Right cardiac atrium (tissue), 5 donors: ENCODE data around the gene SPRED2. TPM values are rescaled to one million over a fixed set of nuclear protein-coding genes. Genes with fewer than 3 reads are reported as not detected.

ENCODE experiments used
- ATAC-seq, 2 donors: fragments of 200-7000 bp; cut with Tn5 transposase; one replicate each; pipeline versions ENCODE4 v1.8.0 to v1.9.1; 2020; ENCODE audit warnings: moderate library complexity in 2 of 2, mild to moderate bottlenecking in 1 of 2
- DNase-seq, 3 donors: peaks; one replicate each; pipeline ENCODE4 v3.0.0-alpha.2; 2020
- H3K27ac ChIP-seq: one replicate; pipeline ENCODE4 v1.5.1; 2013; ENCODE audit warnings: mild to moderate bottlenecking, low read length, control low read depth, moderate library complexity
- H3K27me3 ChIP-seq: one replicate; pipeline ENCODE4 v1.6.1; 2013; ENCODE audit not compliant: control insufficient read depth, insufficient read depth
- H3K4me1 ChIP-seq: one replicate; pipeline ENCODE4 v1.6.1; 2013; ENCODE audit warnings: low read length; ENCODE audit not compliant: control insufficient read depth, insufficient read depth
- H3K4me3 ChIP-seq: one replicate; pipeline ENCODE4 v1.5.1; 2013; ENCODE audit warnings: low read length, control low read depth
- H3K9me3 ChIP-seq: one replicate; pipeline ENCODE4 v1.6.1; 2013; ENCODE audit warnings: low read length; ENCODE audit not compliant: control insufficient read depth
- WGBS: extraction: QIAGEN DNeasy Blood & Tissue Kit; methylation state at CpG from one replicate; pipeline ENCODE4 v1.1.7; 2013; 5-methylcytosine and 5-hydroxymethylcytosine counted together
- intact Hi-C, 4 donors: fragments of 100-400 bp; cut with DNase I; formaldehyde crosslinking; loops; one replicate each; pipeline versions ENCODE4 v1.11.0 to v1.14.0; 2022 to 2023
- polyA plus RNA-seq: library from polyadenylated mRNA; stranded (reverse); fragments of 200-250 nt; gene quantifications from one replicate; pipeline ENCODE4 v1.2.3, GENCODE V29; 2013
- total RNA-seq, 4 donors: library from RNA; stranded (reverse); fragmentation: NEBNext Ultra II Directional; extraction: Animal tissue kit (Norgen Biotek cat#: 25700); gene quantifications; one replicate each; pipeline ENCODE4 v1.2.1, GENCODE V29; 2021
- donor health status: healthy with polysubstance abuse.
- donor health status: DM: no; HTN: yes; CAD: no.
- donor health status: DM: no; HTN: no; CAD: no.
- donor health status: DM: no; HTN: yes; CAD: no; lungs with severe emphysema.
- donor health status: DM: yes; HTN: yes; CAD: no.

Gene SPRED2
- total and polyA plus RNA-seq, 5 donors, result 9.2 to 17.9 (median 15.3) TPM

DNA sequence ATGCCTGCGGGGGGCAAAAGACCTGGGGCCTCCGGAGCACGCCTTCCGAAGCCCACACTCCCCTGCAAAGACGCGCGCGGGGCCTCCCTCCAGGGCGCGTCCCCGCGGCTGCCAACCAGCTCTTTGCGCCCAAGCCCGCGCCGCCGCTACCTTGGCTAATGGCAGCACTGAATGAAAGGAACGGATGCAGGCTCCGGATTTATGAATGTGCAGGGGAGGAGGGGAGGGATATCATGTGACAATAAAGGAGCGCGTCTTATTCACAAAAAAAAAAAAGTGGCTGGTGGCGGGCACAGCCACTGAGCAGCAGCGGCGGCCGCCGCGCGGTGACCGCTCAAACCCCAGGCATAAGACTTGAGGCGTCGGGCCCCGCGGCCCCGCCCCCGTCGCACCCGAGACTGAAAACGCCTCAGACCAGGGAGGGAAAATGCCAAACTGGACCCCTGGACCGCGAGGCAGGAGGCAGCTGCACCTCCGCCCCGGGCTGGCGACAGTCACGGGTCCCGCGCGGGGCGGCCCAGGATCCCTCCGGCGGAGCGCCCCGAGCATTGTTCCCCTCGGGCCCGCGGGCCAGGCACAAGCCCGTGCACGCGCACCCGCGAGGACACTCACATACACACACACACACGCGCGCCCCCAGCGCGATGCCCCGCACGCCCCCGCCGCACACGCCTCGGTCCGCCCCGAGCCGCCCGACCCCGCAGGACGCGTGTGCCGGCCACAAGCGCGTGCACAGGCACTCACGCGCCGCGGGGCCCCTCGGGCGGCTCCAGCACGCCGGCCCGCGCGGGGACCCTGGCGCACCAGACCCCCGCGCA, 1.6 kb downstream of the SPRED2 start:
- WGBS, result under 1% methylated on average over 95 of the region's 95 CpGs
- ATAC-seq (peak; percentile 9 to 18), DNase-seq (peak; percentile 66 to 87 (median 84))
- no peaks in the 10 kb centered on the region for H3K27me3 ChIP-seq
- H3K4me1 ChIP-seq, result peaks cover 4% of the 10 kb centered on the region
- no peaks in the 10 kb centered on the region for H3K9me3 ChIP-seq
- peak overlapping the region; percentile 83 for H3K27ac ChIP-seq
- intact Hi-C loops, result loop anchor here in 3 of 4 donors (5.0 to 10.0 kb wide), 6 partner anchors 56 to 164 kb away; no protein-coding TSS in a partner anchor
- H3K4me3 ChIP-seq, result peak overlapping the region; percentile 93

DNA sequence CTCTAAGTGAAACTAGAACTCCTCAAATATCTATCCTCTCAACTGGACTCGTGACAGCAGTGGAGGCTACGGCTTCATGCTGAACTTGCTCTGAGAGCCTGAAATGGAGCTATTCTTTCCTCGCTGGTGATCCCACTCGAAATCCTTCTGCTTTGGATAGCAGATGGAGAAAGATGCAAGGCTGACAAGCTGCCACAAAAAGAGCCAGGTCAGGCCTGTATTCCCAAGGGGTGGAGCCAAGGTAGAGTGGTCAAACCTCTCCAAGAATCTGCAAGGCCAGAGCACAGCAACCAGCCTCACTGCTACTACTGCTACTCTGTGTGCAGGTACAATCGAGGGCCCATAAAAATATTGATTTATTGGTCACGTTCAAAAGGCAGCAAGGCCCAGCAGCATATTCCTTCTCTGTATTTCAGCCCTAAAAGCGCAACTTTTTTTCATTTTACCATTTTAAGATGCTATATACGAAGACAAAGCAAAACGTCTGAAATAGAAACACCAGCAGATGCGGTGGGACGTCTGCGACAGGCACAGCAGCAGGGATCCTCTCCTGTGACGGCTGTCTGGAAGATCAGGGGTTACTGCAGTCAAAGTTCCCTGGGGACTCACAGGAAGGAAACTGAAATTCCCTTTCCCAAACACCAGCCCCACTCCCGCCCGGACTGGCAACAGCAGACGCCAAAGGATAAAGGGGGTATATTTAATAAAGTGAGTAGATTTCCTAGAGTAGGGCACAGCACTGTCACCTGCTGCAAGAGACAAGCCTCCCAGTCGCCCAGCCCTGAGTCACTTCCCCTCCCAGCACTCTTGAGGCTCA, 2.4 kb downstream of the SPRED2 start:
- Histone ChIP-seq H3K9me3 (no peaks in the 10 kb centered on the region), H3K27me3 (no peaks in the 10 kb centered on the region), H3K4me3 (peak overlapping the region; percentile 93), H3K27ac (peak overlapping the region; percentile 25), H3K4me1 (peaks cover 2% of the 10 kb centered on the region)
- ATAC-seq, result peak in 1 of 2 donors; percentile 2
- peak in 2 of 3 donors; percentile 40 to 75 for DNase-seq
- intact Hi-C loops, result loop anchor here in 3 of 4 donors (5.0 to 10.0 kb wide), 6 partner anchors 55 to 163 kb away; no protein-coding TSS in a partner anchor
- WGBS, result 25% methylated on average over 17 of the region's 17 CpGs

DNA sequence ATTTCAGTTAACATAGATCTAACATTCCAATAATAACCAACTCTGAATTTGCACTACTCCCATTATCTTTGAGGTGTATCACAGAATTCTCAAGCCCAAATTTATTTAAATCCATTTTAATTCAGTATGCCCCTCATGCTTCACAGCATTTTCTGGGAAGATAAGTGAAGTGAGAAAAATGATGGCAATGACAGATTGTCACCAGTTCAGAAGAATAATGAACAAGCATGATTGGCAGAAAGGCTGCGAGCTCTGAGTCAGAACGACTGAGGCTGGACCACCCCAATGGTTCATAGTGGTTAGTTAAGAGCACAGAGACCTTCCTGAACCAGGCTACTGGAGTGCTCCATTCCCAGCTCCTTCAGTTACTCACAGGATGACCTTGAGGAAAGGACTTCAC, 4.9 kb downstream of the SPRED2 start:
- no peaks in the 10 kb centered on the region for H3K27me3 ChIP-seq
- DNase-seq (no peak), ATAC-seq (no peak)
- 75% methylated on average over 2 of the region's 2 CpGs for WGBS
- H3K27ac ChIP-seq, result no peak overlapping the region
- H3K4me1 ChIP-seq, result peaks cover 2% of the 10 kb centered on the region
- intact Hi-C loops, result no loop called here
- H3K9me3 ChIP-seq, result no peaks in the 10 kb centered on the region
- no peak overlapping the region for H3K4me3 ChIP-seq

DNA sequence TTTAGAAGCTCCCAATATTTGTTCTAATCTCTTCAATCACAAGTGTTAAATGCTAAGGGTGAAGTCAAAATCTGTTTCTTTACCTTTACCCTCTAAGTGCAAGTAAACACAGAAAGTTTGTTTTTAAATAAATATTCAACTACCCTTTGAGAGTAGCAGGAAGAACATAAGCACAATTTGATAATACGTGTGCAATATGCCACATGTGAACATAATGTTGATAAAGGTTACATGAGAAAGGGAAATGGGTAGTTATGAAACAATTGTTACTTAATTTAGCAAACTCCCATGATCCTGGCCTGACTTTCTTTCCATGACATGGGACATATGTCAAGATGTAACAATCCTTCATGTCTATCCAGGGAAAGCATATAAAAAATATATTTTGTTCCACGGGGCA, 7.1 kb downstream of the SPRED2 start:
- Histone ChIP-seq H3K27me3 (no peaks in the 10 kb centered on the region), H3K4me1 (peaks cover 12% of the 10 kb centered on the region), H3K27ac (no peak overlapping the region), H3K9me3 (no peaks in the 10 kb centered on the region), H3K4me3 (no peak overlapping the region)
- 56% methylated on average over 2 of the region's 2 CpGs for WGBS
- intact Hi-C loops, result no loop called here
- DNase-seq (no peak), ATAC-seq (no peak)

DNA sequence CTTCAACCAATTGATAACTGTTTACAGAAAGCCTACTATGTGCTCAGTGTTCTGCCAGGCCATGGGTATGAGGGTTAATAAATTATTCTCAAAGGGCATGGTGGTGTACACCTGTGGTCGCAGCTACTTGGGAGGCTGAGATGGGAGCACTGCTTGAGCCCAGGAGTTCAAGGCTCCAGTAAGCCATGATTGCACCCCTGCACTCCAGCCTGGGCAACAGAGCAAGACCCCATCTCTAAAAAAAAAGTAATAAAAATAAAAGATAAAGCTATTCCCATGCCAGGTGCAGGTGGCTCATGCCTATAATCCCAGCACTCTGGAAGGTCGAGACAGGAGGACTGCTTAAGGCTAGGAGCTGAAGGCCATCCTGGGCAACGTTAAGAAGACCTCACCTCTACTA, 8.0 kb downstream of the SPRED2 start:
- intact Hi-C loops, result no loop called here
- no peak overlapping the region for H3K27ac ChIP-seq
- no peak overlapping the region for H3K4me3 ChIP-seq
- H3K27me3 ChIP-seq, result no peaks in the 10 kb centered on the region
- no peaks in the 10 kb centered on the region for H3K9me3 ChIP-seq
- no peak for ATAC-seq
- DNase-seq, result no peak
- peaks cover 12% of the 10 kb centered on the region for H3K4me1 ChIP-seq
- WGBS, result 65% methylated on average over 3 of the region's 3 CpGs

DNA sequence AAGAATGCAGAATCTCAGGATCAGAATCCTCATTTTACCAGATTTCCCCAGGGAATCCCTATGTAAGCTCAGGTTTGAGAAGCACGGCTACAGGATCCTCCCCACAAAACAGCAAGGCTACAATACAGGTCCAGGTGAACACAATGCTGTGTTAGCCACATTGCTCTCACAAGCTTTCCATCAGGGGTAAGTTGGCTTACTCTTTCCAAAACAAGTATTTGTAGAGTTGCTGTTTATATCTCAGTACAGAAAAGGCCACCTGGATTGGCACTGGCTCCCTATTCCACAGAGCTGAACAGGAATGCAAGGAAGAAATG, 11.0 kb downstream of the SPRED2 start:
- Histone ChIP-seq H3K4me1 (peaks cover 12% of the 10 kb centered on the region), H3K27ac (no peak overlapping the region), H3K27me3 (no peaks in the 10 kb centered on the region), H3K4me3 (no peak overlapping the region), H3K9me3 (no peaks in the 10 kb centered on the region)
- ATAC-seq (no peak), DNase-seq (no peak)
- intact Hi-C loops, result no loop called here
- 60% methylated on average over 1 of the region's 1 CpG for WGBS

DNA sequence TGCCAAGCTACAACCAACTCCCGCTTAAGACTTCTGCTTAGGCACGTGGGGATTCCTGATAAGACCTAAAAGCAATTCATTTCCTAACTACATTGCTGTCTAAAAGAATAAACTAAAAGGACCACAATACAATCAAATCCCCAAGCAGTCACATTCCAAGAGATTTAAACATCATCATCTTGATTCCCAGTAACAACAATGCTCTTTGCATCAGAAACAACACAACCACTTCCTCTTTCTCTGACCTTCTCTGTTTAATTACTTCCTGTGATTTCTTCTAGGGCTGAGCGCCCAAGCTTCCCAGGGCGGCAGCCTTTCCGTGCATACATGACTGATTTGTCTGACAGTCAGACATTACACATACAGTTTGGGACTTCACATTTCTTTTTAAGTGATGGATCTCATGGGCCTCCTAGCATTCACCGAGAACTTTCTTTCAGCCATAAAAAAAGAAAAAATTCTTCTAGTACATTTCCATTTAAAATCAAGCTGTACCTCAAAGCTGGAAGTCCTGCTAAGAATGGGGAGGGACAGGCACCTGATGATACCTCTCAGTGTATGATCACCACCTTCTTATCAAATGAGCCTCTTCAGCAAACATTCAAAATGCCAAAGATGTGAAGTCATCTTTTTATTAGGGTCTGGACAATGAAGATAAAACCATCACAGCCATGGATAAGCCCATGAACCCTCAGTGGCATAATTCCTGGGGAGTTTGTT, 11.5 kb downstream of the SPRED2 start:
- DNase-seq (peak in 2 of 3 donors; percentile 32 to 64), ATAC-seq (peak; percentile 20 to 83)
- Histone ChIP-seq H3K4me3 (no peak overlapping the region), H3K27me3 (no peaks in the 10 kb centered on the region), H3K27ac (no peak overlapping the region), H3K9me3 (no peaks in the 10 kb centered on the region), H3K4me1 (peaks cover 12% of the 10 kb centered on the region)
- WGBS, result 29% methylated on average over 6 of the region's 6 CpGs
- intact Hi-C loops, result no loop called here

DNA sequence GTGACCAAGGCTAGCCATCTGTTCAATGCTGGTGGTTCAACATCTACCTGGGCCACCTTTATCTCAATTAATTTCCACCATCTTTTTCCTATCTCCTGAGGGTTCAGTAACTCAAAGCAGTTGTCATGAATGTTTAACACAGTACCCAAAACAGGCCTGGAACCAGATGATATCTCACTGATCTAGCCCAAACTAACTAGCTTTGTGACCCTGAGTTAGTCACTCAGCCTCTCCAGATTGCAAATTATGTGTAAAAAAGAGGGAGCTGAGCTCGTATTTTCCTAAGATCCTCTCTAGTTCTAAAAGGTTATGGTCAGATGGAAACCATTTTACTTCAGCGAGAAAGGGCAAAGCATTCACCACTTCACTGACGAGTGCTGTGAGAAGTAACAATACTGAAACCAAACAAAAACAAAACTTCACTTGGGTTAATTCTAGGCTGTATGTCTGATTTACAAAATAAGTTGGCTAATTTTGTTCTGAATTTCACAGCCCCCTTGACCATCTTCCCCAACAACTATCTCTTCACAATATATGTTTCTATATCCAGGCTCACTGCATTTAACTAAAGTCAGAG, 14.8 kb downstream of the SPRED2 start:
- no peak overlapping the region for H3K4me3 ChIP-seq
- intact Hi-C loops, result no loop called here
- no peak for DNase-seq
- peaks cover 13% of the 10 kb centered on the region for H3K4me1 ChIP-seq
- WGBS, result 90% methylated on average over 3 of the region's 3 CpGs
- no peaks in the 10 kb centered on the region for H3K27me3 ChIP-seq
- no peak for ATAC-seq
- no peaks in the 10 kb centered on the region for H3K9me3 ChIP-seq
- no peak overlapping the region for H3K27ac ChIP-seq

DNA sequence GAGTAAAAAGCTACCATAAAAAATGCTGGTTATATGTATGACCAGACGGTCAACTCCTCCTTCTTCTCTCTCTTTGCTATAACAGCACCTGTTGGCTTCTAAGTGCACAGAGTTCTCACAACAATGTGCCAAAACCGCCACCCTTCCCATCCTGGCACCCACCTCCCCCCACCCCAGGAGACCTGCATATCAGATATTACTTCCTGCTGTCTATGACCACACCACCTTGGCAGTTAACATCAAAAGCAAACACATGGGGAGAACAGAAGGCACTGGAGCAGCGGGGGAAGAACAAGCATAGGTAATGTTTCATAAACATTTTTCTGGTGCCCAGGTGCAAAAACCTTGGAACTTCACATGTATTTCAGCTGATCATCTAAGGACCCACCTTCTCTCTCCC, 15.5 kb downstream of the SPRED2 start:
- no peak overlapping the region for H3K4me3 ChIP-seq

DNA sequence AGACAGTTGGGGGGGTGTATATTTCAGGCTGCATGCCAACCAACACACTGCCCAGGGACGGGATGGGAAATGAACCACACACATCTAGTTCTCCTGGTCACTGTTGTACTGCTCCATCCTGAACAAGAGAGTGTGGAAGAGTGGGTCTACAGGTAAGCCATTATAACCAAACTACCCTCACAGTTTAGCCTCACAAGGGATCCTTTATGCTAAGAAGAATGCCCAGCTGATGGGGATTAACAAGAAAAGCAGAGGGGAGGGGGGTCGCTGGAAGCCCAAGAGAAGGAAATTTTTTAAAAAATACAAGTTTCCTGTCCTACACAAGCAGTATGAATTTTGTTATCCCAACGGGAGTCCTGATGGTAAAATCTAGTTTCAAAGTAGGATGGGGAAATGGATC, 16.1 kb downstream of the SPRED2 start:
- intact Hi-C loops, result no loop called here
- H3K9me3 ChIP-seq, result no peaks in the 10 kb centered on the region
- no peak overlapping the region for H3K4me3 ChIP-seq
- no peak for DNase-seq
- no peak for ATAC-seq
- no peak overlapping the region for H3K27ac ChIP-seq
- 71% methylated on average over 3 of the region's 3 CpGs for WGBS
- H3K27me3 ChIP-seq, result no peaks in the 10 kb centered on the region
- peaks cover 9% of the 10 kb centered on the region for H3K4me1 ChIP-seq

More for the DNA sequence above, 15.5 kb downstream of the SPRED2 start:
- DNase-seq (no peak), ATAC-seq (no peak)
- no peak overlapping the region for H3K27ac ChIP-seq
- 93% methylated on average over 3 of the region's 3 CpGs for WGBS
- H3K27me3 ChIP-seq, result no peaks in the 10 kb centered on the region
- no peaks in the 10 kb centered on the region for H3K9me3 ChIP-seq
- peaks cover 13% of the 10 kb centered on the region for H3K4me1 ChIP-seq
- intact Hi-C loops, result no loop called here
